GM12865 (cell line): ENCODE data around the gene RNU5D-1.

Experiments used
- DNase-seq: peaks from one replicate; pipeline ENCODE4 v3.0.0; 2010; ENCODE audit warnings: low read depth
- H3K4me3 ChIP-seq: 2 replicates; pipeline ENCODE4 v1.5.1; 2011; ENCODE audit warnings: mild to moderate bottlenecking, low read depth, low read length, control low read depth
- CTCF ChIP-seq: IDR thresholded peaks from 2 replicates; pipeline ENCODE4 v1.5.1; 2011; ENCODE audit warnings: low read length, control low read depth, low read depth, inconsistent platforms; ENCODE audit not compliant: insufficient read depth; ENCODE audit errors: missing control alignments

RNU5D-1 gene

GRCh38 chr1:44724955-44725698 lies 5.8 kb downstream of the RNU5D-1 start:
- no peak for DNase-seq
- TF ChIP-seq CTCF, result no peak
- no peak overlapping the region for H3K4me3 ChIP-seq

- no peak for DNase-seq
- no peak overlapping the region for H3K4me3 ChIP-seq
- TF ChIP-seq CTCF, result no peak
These were observed 6.5 kb downstream of the RNU5D-1 start for GRCh38 chr1:44724296-44724954.

DNA sequence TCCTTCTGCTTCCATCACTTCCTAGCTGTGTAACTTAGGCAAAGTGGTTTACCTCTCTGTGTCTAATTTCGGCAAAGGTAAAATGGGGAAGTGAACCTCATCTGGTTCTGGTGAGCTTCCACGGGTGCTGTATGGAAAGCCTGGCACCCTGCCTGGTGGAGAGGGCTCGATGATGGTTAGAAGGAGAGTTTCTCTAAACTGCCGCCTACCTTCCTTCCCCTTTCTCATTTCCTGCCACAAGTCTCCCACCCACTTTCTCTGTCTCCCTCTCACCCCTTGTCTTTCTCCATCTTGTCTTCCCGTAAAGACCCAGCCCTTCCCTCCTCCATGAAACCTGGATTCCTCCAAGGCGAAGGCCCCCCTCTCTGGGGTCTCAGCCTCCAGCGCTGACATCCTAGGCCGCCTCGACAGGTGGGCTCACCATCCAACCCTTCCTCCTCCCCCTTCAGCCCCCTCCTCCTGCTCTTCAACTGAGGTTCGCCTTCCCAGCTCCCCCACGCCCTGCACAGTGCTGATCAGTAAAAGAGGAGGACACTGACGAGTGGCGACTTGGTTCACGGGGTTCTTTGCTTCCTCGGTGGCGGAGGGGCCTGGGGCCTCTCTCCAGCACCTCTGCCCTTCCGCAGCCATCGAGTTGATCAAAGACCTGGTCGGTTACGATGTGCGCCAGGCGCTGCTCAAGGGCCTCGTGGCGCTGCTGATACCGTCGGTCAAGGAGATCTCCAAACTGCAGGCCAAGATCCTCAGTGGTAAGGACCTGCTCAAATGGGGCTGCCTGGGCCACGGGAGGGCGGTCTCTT lies 7.3 kb downstream of the RNU5D-1 start:
- DNase-seq, result peak; percentile 81
- no peak overlapping the region for H3K4me3 ChIP-seq
- TF ChIP-seq CTCF, result no peak

- peak; percentile 44 for DNase-seq
- H3K4me3 ChIP-seq, result peak overlapping the region; percentile 11; the same call in 1 of the 2 replicates
- TF ChIP-seq CTCF, result no peak
These were observed 7.9 kb downstream of the RNU5D-1 start for GRCh38 chr1:44723064-44723463.

GRCh38 chr1:44721485-44722361 lies 9.2 kb downstream of the RNU5D-1 start:
- H3K4me3 ChIP-seq, result no peak overlapping the region; the same call in 1 of the 2 replicates
- no peak for TF ChIP-seq CTCF
- peak; percentile 100 for DNase-seq

GRCh38 chr1:44720281-44720680 lies 10.7 kb downstream of the RNU5D-1 start:
- no peak for DNase-seq
- TF ChIP-seq CTCF, result no peak
- no peak overlapping the region for H3K4me3 ChIP-seq
